IMR-90 (cell line): ENCODE results near the gene DTD1. TPM values are rescaled to one million over a fixed set of nuclear protein-coding genes. Genes with fewer than 3 reads are reported as not detected.

Source experiments
- ATAC-seq: fragments of 200-7000 bp; cut with Tn5 transposase; 2 replicates; pipeline ENCODE4 v1.9.1; 2020; ENCODE audit warnings: low read depth, mild to moderate bottlenecking, moderate library complexity
- BruUV-seq: library from RNA; stranded (reverse); fragments of 400-500 nt; replicated peaks from 2 replicates; lab custom pipeline; 2021; lab: Mats Ljungman, UMichigan
- CTCF ChIA-PET: fragments of 300-600 bp; formaldehyde crosslinking; extraction: SDS; loops from one replicate; lab custom pipeline; 2021; ENCODE audit warnings: antibody characterized with exemption; lab: Yijun Ruan, JAX
- POLR2A ChIA-PET: fragments of 300-600 bp; sonication (Branson Sonifier 250); formaldehyde crosslinking; loops from one replicate; lab custom pipeline; 2022; ENCODE audit warnings: antibody characterized with exemption; ENCODE audit not compliant: unreplicated experiment; lab: Charles Lee
- DNase-seq: peaks from one replicate; pipeline ENCODE4 v3.0.0; 2013
- H2AFZ ChIP-seq: replicated peaks from 2 replicates; pipeline ENCODE3; 2013; ENCODE audit warnings: low read length, mild to moderate bottlenecking; ENCODE audit not compliant: poor library complexity
- H2AK5ac ChIP-seq: 2 replicates; pipeline ENCODE4 v1.6.1; 2013; ENCODE audit warnings: low read depth, low read length, inconsistent platforms
- H2AK9ac ChIP-seq: replicated peaks from 2 replicates; pipeline ENCODE3; 2013; ENCODE audit warnings: mild to moderate bottlenecking, low read depth, low read length, moderate library complexity; ENCODE audit not compliant: poor library complexity
- H2BK120ac ChIP-seq: 2 replicates; pipeline ENCODE4 v1.6.1; 2013; ENCODE audit warnings: low read depth, low read length, inconsistent platforms
- H2BK15ac ChIP-seq: 3 replicates; pipeline ENCODE4 v1.6.1; 2013; ENCODE audit warnings: low read depth, low read length, inconsistent platforms
- H2BK20ac ChIP-seq: 2 replicates; pipeline ENCODE4 v1.6.1; 2013; ENCODE audit warnings: low read depth, mild to moderate bottlenecking, inconsistent platforms, low read length, moderate library complexity
- H2BK5ac ChIP-seq: 2 replicates; pipeline ENCODE4 v1.6.1; 2013; ENCODE audit warnings: mild to moderate bottlenecking, low read depth, low read length, inconsistent platforms; ENCODE audit not compliant: poor library complexity, severe bottlenecking
- H3K14ac ChIP-seq: replicated peaks from 2 replicates; pipeline ENCODE4 v1.6.1; 2013; ENCODE audit warnings: low read depth, low read length, inconsistent platforms
- H3K18ac ChIP-seq: 2 replicates; pipeline ENCODE4 v1.6.1; 2013; ENCODE audit warnings: low read depth, low read length, control low read depth
- H3K23ac ChIP-seq: 2 replicates; pipeline ENCODE4 v1.6.1; 2013; ENCODE audit warnings: low read depth, low read length, inconsistent platforms
- H3K27ac ChIP-seq: 2 replicates; pipeline ENCODE4 v1.5.1; 2013; ENCODE audit warnings: mild to moderate bottlenecking, control low read depth, low read length; ENCODE audit not compliant: insufficient read depth
- H3K27me3 ChIP-seq: 2 replicates; pipeline ENCODE4 v1.6.1; 2013; ENCODE audit warnings: low read length; ENCODE audit not compliant: control insufficient read depth, insufficient read depth
- H3K36me3 ChIP-seq: 2 replicates; pipeline ENCODE4 v1.6.1; 2013; ENCODE audit warnings: low read length, mixed read lengths; ENCODE audit not compliant: control insufficient read depth, insufficient read depth
- H3K4ac ChIP-seq: 2 replicates; pipeline ENCODE4 v1.6.1; 2013; ENCODE audit warnings: low read depth, low read length, inconsistent platforms
- H3K4me1 ChIP-seq: 2 replicates; pipeline ENCODE4 v1.6.1; 2013; ENCODE audit warnings: low read length, mixed read lengths; ENCODE audit not compliant: control insufficient read depth, insufficient read depth
- H3K4me2 ChIP-seq: 2 replicates; pipeline ENCODE4 v1.6.1; 2013; ENCODE audit warnings: low read depth, mild to moderate bottlenecking, control low read depth, low read length, moderate library complexity
- H3K4me3 ChIP-seq: 2 replicates; pipeline ENCODE4 v1.5.1; 2013; ENCODE audit warnings: low read depth, mild to moderate bottlenecking, control low read depth, low read length, moderate library complexity; ENCODE audit not compliant: insufficient read depth
- H3K56ac ChIP-seq: 2 replicates; pipeline ENCODE4 v1.6.1; 2013; ENCODE audit warnings: low read length, inconsistent platforms; ENCODE audit not compliant: insufficient read depth; ENCODE audit errors: extremely low read depth
- H3K79me1 ChIP-seq, 2 experiments: 2 replicates each; pipeline ENCODE4 v1.6.1; 2013; ENCODE audit warnings: low read length in 2 of 2, inconsistent platforms in 1 of 2, low read depth in 1 of 2
- H3K9ac ChIP-seq: 2 replicates; pipeline ENCODE4 v1.6.1; 2013; ENCODE audit warnings: low read depth, low read length, control low read depth
- H3K9me1 ChIP-seq: 2 replicates; pipeline ENCODE4 v1.6.1; 2013; ENCODE audit warnings: low read length, inconsistent platforms; ENCODE audit not compliant: insufficient read depth
- H3K9me3 ChIP-seq: 2 replicates; pipeline ENCODE4 v1.6.1; 2013; ENCODE audit warnings: low read length; ENCODE audit not compliant: control insufficient read depth, insufficient read depth
- H4K20me1 ChIP-seq: 2 replicates; pipeline ENCODE4 v1.6.1; 2013; ENCODE audit warnings: low read length, inconsistent platforms; ENCODE audit not compliant: insufficient read depth
- H4K5ac ChIP-seq: 2 replicates; pipeline ENCODE4 v1.6.1; 2013; ENCODE audit warnings: mild to moderate bottlenecking, low read depth, low read length, control low read depth
- H4K8ac ChIP-seq, 2 experiments: 2 replicates each; pipeline ENCODE4 v1.6.1; 2013; ENCODE audit warnings: low read depth in 2 of 2, low read length in 2 of 2, control low read depth in 1 of 2, inconsistent platforms in 1 of 2
- H4K91ac ChIP-seq: 2 replicates; pipeline ENCODE4 v1.6.1; 2013; ENCODE audit warnings: low read depth, low read length, inconsistent platforms; ENCODE audit not compliant: insufficient read depth
- BHLHE40 ChIP-seq: fragments of 150-350 bp; IDR thresholded peaks from 2 replicates; pipeline ENCODE4 v1.6.1; 2016; ENCODE audit warnings: mild to moderate bottlenecking, low read depth, low read length
- CEBPB ChIP-seq: IDR thresholded peaks from 2 replicates; pipeline ENCODE4 v1.6.1; 2012; ENCODE audit warnings: low read depth, low read length, improper control_type of control experiment
- CHD1 ChIP-seq: IDR thresholded peaks from 2 replicates; pipeline ENCODE4 v1.6.1; 2012; ENCODE audit warnings: low read depth, low read length, improper control_type of control experiment
- FOS ChIP-seq: fragments of 150-350 bp; IDR thresholded peaks from 2 replicates; pipeline ENCODE4 v1.6.1; 2016; ENCODE audit warnings: low read depth, low read length
- MAFK ChIP-seq: IDR thresholded peaks from 2 replicates; pipeline ENCODE4 v1.6.1; 2012; ENCODE audit warnings: low read depth, low read length, improper control_type of control experiment
- MAZ ChIP-seq: IDR thresholded peaks from 2 replicates; pipeline ENCODE4 v1.6.1; 2012; ENCODE audit warnings: low read depth, mild to moderate bottlenecking, low read length, improper control_type of control experiment, moderate library complexity, borderline replicate concordance
- MXI1 ChIP-seq: IDR thresholded peaks from 2 replicates; pipeline ENCODE4 v1.6.1; 2012; ENCODE audit warnings: low read depth, mild to moderate bottlenecking, low read length, moderate library complexity, borderline replicate concordance
- NFE2L2 ChIP-seq: fragments of 150-350 bp; IDR thresholded peaks from 2 replicates; pipeline ENCODE4 v1.6.1; 2016; ENCODE audit warnings: low read depth, mild to moderate bottlenecking, low read length
- POLR2A ChIP-seq: IDR thresholded peaks from 2 replicates; pipeline ENCODE4 v1.6.1; 2012; ENCODE audit warnings: mild to moderate bottlenecking, low read depth, low read length
- RCOR1 ChIP-seq: IDR thresholded peaks from 2 replicates; pipeline ENCODE4 v1.6.1; 2012; ENCODE audit warnings: mild to moderate bottlenecking, low read length, improper control_type of control experiment; ENCODE audit not compliant: insufficient replicate concordance
- RFX5 ChIP-seq: IDR thresholded peaks from 2 replicates; pipeline ENCODE4 v1.8.0; 2012; ENCODE audit warnings: low read depth, mild to moderate bottlenecking, low read length, moderate library complexity
- SMC3 ChIP-seq: fragments of 150-350 bp; IDR thresholded peaks from 2 replicates; pipeline ENCODE4 v1.6.1; 2016; ENCODE audit warnings: low read depth, mild to moderate bottlenecking, antibody characterized with exemption, low read length, moderate library complexity
- USF2 ChIP-seq: fragments of 150-350 bp; IDR thresholded peaks from 2 replicates; pipeline ENCODE4 v1.6.1; 2017; ENCODE audit warnings: mild to moderate bottlenecking, antibody characterized with exemption, low read length, low read depth
- WGBS, 2 experiments: methylation state at CpG; one replicate each; pipeline versions ENCODE4 v1.1.5 to v1.1.7; 2013; ENCODE audit warnings: missing lambda C conversion rate in 2 of 2; ENCODE audit not compliant: insufficient read length in 1 of 2; ENCODE audit errors: extremely low coverage in 2 of 2; 5-methylcytosine and 5-hydroxymethylcytosine counted together
- dilution Hi-C: fragments of 300-500 bp; cut with HindIII; formaldehyde crosslinking; loops from one replicate; pipeline ENCODE4 v1.14.3; 2018; ENCODE audit warnings: low sequenced_read_pairs; ENCODE audit not compliant: unreplicated experiment
- in situ Hi-C: fragments of 300-500 bp; cut with MboI; formaldehyde crosslinking; loops from 3 replicates; pipeline ENCODE4 v1.14.3; 2019; ENCODE audit warnings: low sequenced_read_pairs, inconsistent platforms, mixed read lengths
- intact Hi-C: fragments of 100-400 bp; cut with micrococcal nuclease; formaldehyde crosslinking; loops from 2 replicates; pipeline ENCODE4 v1.10.0; 2022
- polyA plus RNA-seq, 3 experiments: library from polyadenylated mRNA; depleted of rRNA; stranded (reverse); fragments of >200 nt; gene quantifications; 2 replicates each; pipeline ENCODE4 v1.2.3, GENCODE V29; 2012; ENCODE audit warnings: low replicate concordance in 1 of 3
- total RNA-seq: library from RNA; depleted of rRNA; stranded (reverse); fragments of >200 nt; gene quantifications from 2 replicates; pipeline ENCODE4 v1.2.3, GENCODE V29; 2012
- TF ChIP-seq, protein P1 (sequence below): fragments of 150-350 bp; IDR thresholded peaks from 2 replicates; pipeline ENCODE4 v1.6.1; 2016; ENCODE audit warnings: low read depth, mild to moderate bottlenecking, low read length, moderate library complexity, borderline replicate concordance
- TF ChIP-seq, protein P2 (sequence below): conservative IDR thresholded peaks from 2 replicates; pipeline ENCODE4 v1.5.1; 2012; ENCODE audit warnings: mild to moderate bottlenecking, low read depth, low read length, improper control_type of control experiment

The DTD1 gene
- total and polyA plus RNA-seq, 2 of the 4 experiments (the other 2 are of a cell fraction): 73.1 to 101 TPM

GRCh38 chr20:18571578-18571977 lies 16.3 kb upstream of the DTD1 start:
- H4K8ac ChIP-seq: no peak overlapping the region

More at GRCh38 chr20:18571578-18571977, 16.3 kb upstream of the DTD1 start:
- Histone ChIP-seq H3K9me3 (no peaks in the 10 kb centered on the region), H4K91ac (no peak overlapping the region), H3K27ac (no peak overlapping the region), H2BK20ac (no peak overlapping the region), H4K20me1 (no peaks in the 10 kb centered on the region), H2BK5ac (no peak overlapping the region), H3K14ac (no peak overlapping the region), H3K4ac (no peak overlapping the region), H2AK5ac (no peak overlapping the region), H2AFZ (no peak overlapping the region), H2AK9ac (no peak overlapping the region), H3K4me3 (no peak overlapping the region), H3K36me3 (peaks cover 8% of the 10 kb centered on the region), H3K27me3 (no peaks in the 10 kb centered on the region), H3K4me2 (no peak overlapping the region), H3K4me1 (peaks cover under 1% of the 10 kb centered on the region; the same call in 1 of the 2 replicates), H3K9ac (no peak overlapping the region), H3K23ac (no peak overlapping the region), H2BK15ac (no peak overlapping the region), H3K9me1 (peaks cover 8% of the 10 kb centered on the region), H3K18ac (no peak overlapping the region), H2BK120ac (no peak overlapping the region), H4K5ac (no peak overlapping the region), H3K56ac (no peak overlapping the region), H3K79me1 (peaks cover 8 to 29% of the 10 kb centered on the region in 2 experiments)
- POLR2A ChIA-PET: no interaction called here
- in situ Hi-C loops (no loop called here), dilution Hi-C loops (no loop called here), intact Hi-C loops (no loop called here)
- TF ChIP-seq POLR2A (no peak), FOS (no peak), CHD1 (no peak), RFX5 (no peak), USF2 (no peak), BHLHE40 (no peak), MAFK (no peak), SMC3 (no peak), NFE2L2 (no peak), RCOR1 (no peak), CEBPB (no peak), MAZ (no peak), MXI1 (no peak)
- TF ChIP-seq, protein P1, sequence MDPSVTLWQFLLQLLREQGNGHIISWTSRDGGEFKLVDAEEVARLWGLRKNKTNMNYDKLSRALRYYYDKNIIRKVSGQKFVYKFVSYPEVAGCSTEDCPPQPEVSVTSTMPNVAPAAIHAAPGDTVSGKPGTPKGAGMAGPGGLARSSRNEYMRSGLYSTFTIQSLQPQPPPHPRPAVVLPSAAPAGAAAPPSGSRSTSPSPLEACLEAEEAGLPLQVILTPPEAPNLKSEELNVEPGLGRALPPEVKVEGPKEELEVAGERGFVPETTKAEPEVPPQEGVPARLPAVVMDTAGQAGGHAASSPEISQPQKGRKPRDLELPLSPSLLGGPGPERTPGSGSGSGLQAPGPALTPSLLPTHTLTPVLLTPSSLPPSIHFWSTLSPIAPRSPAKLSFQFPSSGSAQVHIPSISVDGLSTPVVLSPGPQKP: no peak
- TF ChIP-seq, protein P2, sequence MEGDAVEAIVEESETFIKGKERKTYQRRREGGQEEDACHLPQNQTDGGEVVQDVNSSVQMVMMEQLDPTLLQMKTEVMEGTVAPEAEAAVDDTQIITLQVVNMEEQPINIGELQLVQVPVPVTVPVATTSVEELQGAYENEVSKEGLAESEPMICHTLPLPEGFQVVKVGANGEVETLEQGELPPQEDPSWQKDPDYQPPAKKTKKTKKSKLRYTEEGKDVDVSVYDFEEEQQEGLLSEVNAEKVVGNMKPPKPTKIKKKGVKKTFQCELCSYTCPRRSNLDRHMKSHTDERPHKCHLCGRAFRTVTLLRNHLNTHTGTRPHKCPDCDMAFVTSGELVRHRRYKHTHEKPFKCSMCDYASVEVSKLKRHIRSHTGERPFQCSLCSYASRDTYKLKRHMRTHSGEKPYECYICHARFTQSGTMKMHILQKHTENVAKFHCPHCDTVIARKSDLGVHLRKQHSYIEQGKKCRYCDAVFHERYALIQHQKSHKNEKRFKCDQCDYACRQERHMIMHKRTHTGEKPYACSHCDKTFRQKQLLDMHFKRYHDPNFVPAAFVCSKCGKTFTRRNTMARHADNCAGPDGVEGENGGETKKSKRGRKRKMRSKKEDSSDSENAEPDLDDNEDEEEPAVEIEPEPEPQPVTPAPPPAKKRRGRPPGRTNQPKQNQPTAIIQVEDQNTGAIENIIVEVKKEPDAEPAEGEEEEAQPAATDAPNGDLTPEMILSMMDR: no peak
- CTCF ChIA-PET: no interaction called here
- no peak for DNase-seq
- WGBS, 2 experiments: 100% methylated on average over 1 of the region's 2 CpGs; no CpG with 5 or more reads in 1 of the 2 experiments
- no TSS peak for BruUV-seq
- no peak for ATAC-seq
